Measurements from ENCODE around the gene ROM1.
"Not testable (repeated sequence)": the region's sequence is repeated elsewhere in the genome, so short reads cannot be mapped to it uniquely, and the experiment has no call there.

GRCh38 chr11:62585356-62585755 is 27.7 kb upstream of the ROM1 start:
- not testable (repeated sequence) for TF ChIP-seq POLR2A (IDR thresholded peaks at IDR 0.05; ENCODE audit: low read depth, low read length); POLR2AphosphoS5 (IDR thresholded peaks at IDR 0.05; ENCODE audit: low read depth, low read length); TAF1 (IDR thresholded peaks at IDR 0.05; ENCODE audit: borderline replicate concordance, low read depth, low read length)

Data from GM12892 (cell line).